Esophagus squamous epithelium (tissue), 4 donors: ENCODE measurements around the gene TMC3.

Source experiments
- CTCF ChIP-seq, 6 experiments: fragments of 450-650 bp in 4 of 6; fragments of 200-600 bp in 2 of 6; sonication (generic) in 2 of 6; IDR thresholded peaks; one replicate each; pipeline ENCODE4 v1.5.1; 2016 to 2019; ENCODE audit warnings: antibody characterized with exemption in 6 of 6, mild to moderate bottlenecking in 4 of 6, moderate library complexity in 4 of 6
- POLR2A ChIP-seq, 4 donors: fragments of 450-650 bp; IDR thresholded peaks; one replicate each; pipeline ENCODE4 v1.6.1; 2017; ENCODE audit warnings: antibody characterized with exemption in 4 of 4, mild to moderate bottlenecking in 4 of 4, moderate library complexity in 3 of 4

- TF ChIP-seq CTCF (IDR thresholded peaks at IDR 0.05) (no peak), POLR2A (IDR thresholded peaks at IDR 0.05) (no peak)
These were observed 45.4 kb upstream of the TMC3 start for GRCh38 chr15:81419332-81419943.
